Activated CD8-positive, alpha-beta memory T cell treated with anti-CD3 and anti-CD28 coated beads, Interleukin-2, amount 10 ng/mL, durations not matched to agents 7 days and 5 days (primary cell): Measurements from ENCODE around the gene SHISA7. TPM values are rescaled to one million over a fixed set of nuclear protein-coding genes. Genes with fewer than 3 reads are reported as not detected.
A peak's percentile ranks its signal among the peaks of the same experiment; 100 is the strongest.
"Not testable (repeated sequence)": the region's sequence is repeated elsewhere in the genome, so short reads cannot be mapped to it uniquely, and the experiment has no call there.

ENCODE experiments used
- ATAC-seq: fragments of 150-1000 bp; cut with Tn5 transposase; one replicate; pipeline ENCODE4 v1.10.0; 2021; ENCODE audit warnings: moderate library complexity
- CTCF ChIA-PET: fragments of 350-600 bp; sonication (Branson Sonifier 250); formaldehyde crosslinking; loops from one replicate; lab custom pipeline; 2021; ENCODE audit warnings: antibody characterized with exemption; lab: Charles Lee
- DNase-seq: peaks from one replicate; pipeline ENCODE4 v3.0.0-alpha.2; 2020
- H3K27ac Mint-ChIP-seq: one replicate; pipeline ENCODE4 v1.8.0; 2021; ENCODE audit warnings: mild to moderate bottlenecking, mixed read lengths
- H3K27me3 Mint-ChIP-seq: one replicate; pipeline ENCODE4 v1.8.0; 2021; ENCODE audit warnings: mixed read lengths
- H3K36me3 Mint-ChIP-seq: one replicate; pipeline ENCODE4 v1.8.0; 2021; ENCODE audit warnings: mild to moderate bottlenecking, mixed read lengths
- H3K4me1 Mint-ChIP-seq: one replicate; pipeline ENCODE4 v1.8.0; 2021; ENCODE audit warnings: mixed read lengths
- H3K4me3 Mint-ChIP-seq: one replicate; pipeline ENCODE4 v1.8.0; 2021; ENCODE audit warnings: mild to moderate bottlenecking, moderate library complexity, mixed read lengths
- H3K9me3 Mint-ChIP-seq: one replicate; pipeline ENCODE4 v1.8.0; 2022; ENCODE audit warnings: low read depth, mixed read lengths
- total RNA-seq, 2 experiments: library from RNA; stranded (reverse); gene quantifications; one replicate each; pipeline ENCODE4 v1.2.3, GENCODE V29; 2021

SHISA7 gene
- total RNA-seq, 2 experiments from 2014 or later = not detected

GRCh38 chr19:55453511-55454260, 10.6 kb upstream of the SHISA7 start:
- peaks cover 6% of the 10 kb centered on the region for H3K4me1 Mint-ChIP-seq
- DNase-seq (no peak), ATAC-seq (no peak)
- no peak overlapping the region for H3K4me3 Mint-ChIP-seq
- CTCF ChIA-PET = interaction anchor here (0.6 to 1.6 kb wide), 8 partner anchors 9 to 313 kb away, joined by 3 to 8 read pairs (median 4); no protein-coding TSS in a partner anchor
- peaks cover 4% of the 10 kb centered on the region for H3K36me3 Mint-ChIP-seq
- no peak overlapping the region for H3K27ac Mint-ChIP-seq
- H3K27me3 Mint-ChIP-seq = peaks cover 23% of the 10 kb centered on the region
- no peaks in the 10 kb centered on the region for H3K9me3 Mint-ChIP-seq

DNA sequence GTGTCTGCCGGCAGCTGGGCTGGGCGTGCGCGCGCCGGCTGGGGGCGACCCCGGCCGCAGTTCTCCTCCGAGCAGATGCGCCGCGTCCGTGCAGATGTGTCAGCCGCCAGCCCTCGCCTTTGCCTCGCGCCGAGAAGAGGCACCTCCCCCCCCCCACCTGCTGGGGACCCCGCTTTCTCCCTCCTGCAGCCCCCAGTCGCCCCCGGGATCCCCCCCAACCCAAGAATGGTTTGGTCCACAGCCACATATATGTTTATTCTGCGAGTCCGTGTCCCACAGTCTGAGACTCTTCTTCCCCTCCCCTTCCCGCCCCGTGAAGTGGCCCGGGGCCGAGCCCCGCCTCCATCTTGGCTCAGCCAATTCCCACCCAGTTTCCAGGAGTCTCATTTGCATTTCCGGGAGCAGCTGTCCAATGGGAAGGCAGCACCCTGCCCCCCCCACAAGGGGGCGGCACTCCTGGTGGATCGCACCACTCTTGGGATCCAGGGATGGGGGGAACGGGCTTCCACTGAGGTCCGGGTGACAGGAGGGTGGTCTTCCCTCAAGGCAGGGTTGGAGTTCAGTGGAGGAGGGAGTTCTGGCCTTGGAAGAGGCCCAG, 9.7 kb upstream of the SHISA7 start:
- H3K27me3 Mint-ChIP-seq = peaks cover 23% of the 10 kb centered on the region
- CTCF ChIA-PET = interaction anchor here (0.6 to 1.6 kb wide), 4 partner anchors 14 to 312 kb away, joined by 3 to 8 read pairs (median 6); no protein-coding TSS in a partner anchor
- H3K4me1 Mint-ChIP-seq = peaks cover 6% of the 10 kb centered on the region
- ATAC-seq = peak; percentile 53
- H3K9me3 Mint-ChIP-seq = no peaks in the 10 kb centered on the region
- no peak overlapping the region for H3K4me3 Mint-ChIP-seq
- peak; percentile 59 for DNase-seq
- H3K36me3 Mint-ChIP-seq = peaks cover 4% of the 10 kb centered on the region
- no peak overlapping the region for H3K27ac Mint-ChIP-seq

- Mint-ChIP-seq H3K27ac (no peak overlapping the region), H3K4me1 (peaks cover 6% of the 10 kb centered on the region), H3K9me3 (no peaks in the 10 kb centered on the region), H3K4me3 (no peak overlapping the region), H3K36me3 (peaks cover 4% of the 10 kb centered on the region), H3K27me3 (peaks cover 23% of the 10 kb centered on the region)
- CTCF ChIA-PET = interaction anchor here (0.8 kb wide), 1 partner anchor 15 kb away, joined by 3 read pairs; no protein-coding TSS in a partner anchor
- DNase-seq = no peak
- no peak for ATAC-seq
These were observed 9.1 kb upstream of the SHISA7 start for GRCh38 chr19:55451965-55452748.

DNA sequence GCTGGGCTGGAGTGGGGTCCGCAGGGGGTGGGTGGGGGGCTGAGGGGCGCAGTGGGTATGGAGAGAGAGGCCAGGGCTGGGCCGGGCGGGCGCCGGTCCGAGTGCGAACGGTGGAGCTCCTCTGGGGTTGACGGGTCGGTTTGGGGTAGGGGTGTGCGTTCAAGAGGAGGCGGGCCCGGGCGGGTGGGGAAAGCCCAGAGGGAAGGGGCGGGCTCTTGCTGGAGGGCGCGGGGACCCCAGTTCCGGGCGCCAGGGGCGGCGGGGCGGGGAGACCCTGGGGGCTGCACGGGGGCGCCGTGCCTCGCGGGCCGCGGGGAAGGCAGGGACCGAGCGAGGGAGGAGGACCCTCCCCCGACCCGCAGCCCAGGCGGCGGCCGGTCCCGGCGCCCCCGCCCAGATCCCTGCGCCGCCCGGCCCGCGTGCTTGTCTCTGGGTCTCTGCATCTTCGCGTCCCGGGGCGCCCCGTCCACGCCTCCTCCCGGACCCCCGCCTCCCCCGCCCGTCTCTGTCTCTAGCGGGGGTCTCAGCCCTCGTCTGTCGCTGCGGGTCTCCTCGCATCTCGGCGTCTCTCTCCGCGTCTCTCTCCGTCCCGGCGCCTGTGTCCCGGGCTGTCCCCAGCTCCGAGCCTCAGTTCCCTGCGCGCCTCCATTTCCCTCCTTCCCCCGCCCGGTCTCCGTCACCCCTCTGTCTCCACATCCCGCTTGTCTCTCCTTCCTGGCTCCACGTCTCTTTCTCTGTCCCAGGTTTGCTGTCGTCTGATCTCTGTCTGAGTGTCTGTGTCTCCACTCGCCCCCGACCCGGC, 8.3 kb upstream of the SHISA7 start:
- peaks cover 4% of the 10 kb centered on the region for H3K36me3 Mint-ChIP-seq

GRCh38 chr19:55449469-55449868, 6.4 kb upstream of the SHISA7 start:
- ATAC-seq (no peak), DNase-seq (no peak)
- Mint-ChIP-seq H3K9me3 (no peaks in the 10 kb centered on the region), H3K27me3 (peaks cover 37% of the 10 kb centered on the region), H3K36me3 (peaks cover 4% of the 10 kb centered on the region), H3K4me3 (no peak overlapping the region), H3K4me1 (peaks cover 6% of the 10 kb centered on the region), H3K27ac (no peak overlapping the region)
- CTCF ChIA-PET = interaction anchor here (0.7 kb wide), 1 partner anchor 272 kb away, joined by 3 read pairs; no protein-coding TSS in a partner anchor

More for the DNA sequence above, 8.3 kb upstream of the SHISA7 start:
- no peaks in the 10 kb centered on the region for H3K9me3 Mint-ChIP-seq
- no peak overlapping the region for H3K27ac Mint-ChIP-seq
- no peak overlapping the region for H3K4me3 Mint-ChIP-seq
- peaks cover 6% of the 10 kb centered on the region for H3K4me1 Mint-ChIP-seq
- DNase-seq (no peak), ATAC-seq (no peak)
- H3K27me3 Mint-ChIP-seq = peaks cover 23% of the 10 kb centered on the region
- CTCF ChIA-PET = interaction anchor here (0.8 kb wide), 1 partner anchor 15 kb away, joined by 3 read pairs; no protein-coding TSS in a partner anchor

- H3K36me3 Mint-ChIP-seq, H3K4me3 Mint-ChIP-seq, H3K9me3 Mint-ChIP-seq, ATAC-seq, H3K27ac Mint-ChIP-seq, DNase-seq, H3K4me1 Mint-ChIP-seq, CTCF ChIA-PET: not testable (repeated sequence)
- H3K27me3 Mint-ChIP-seq = peaks cover 45% of the 10 kb centered on the region
These were observed 5.0 kb upstream of the SHISA7 start for GRCh38 chr19:55448175-55448490.

DNA sequence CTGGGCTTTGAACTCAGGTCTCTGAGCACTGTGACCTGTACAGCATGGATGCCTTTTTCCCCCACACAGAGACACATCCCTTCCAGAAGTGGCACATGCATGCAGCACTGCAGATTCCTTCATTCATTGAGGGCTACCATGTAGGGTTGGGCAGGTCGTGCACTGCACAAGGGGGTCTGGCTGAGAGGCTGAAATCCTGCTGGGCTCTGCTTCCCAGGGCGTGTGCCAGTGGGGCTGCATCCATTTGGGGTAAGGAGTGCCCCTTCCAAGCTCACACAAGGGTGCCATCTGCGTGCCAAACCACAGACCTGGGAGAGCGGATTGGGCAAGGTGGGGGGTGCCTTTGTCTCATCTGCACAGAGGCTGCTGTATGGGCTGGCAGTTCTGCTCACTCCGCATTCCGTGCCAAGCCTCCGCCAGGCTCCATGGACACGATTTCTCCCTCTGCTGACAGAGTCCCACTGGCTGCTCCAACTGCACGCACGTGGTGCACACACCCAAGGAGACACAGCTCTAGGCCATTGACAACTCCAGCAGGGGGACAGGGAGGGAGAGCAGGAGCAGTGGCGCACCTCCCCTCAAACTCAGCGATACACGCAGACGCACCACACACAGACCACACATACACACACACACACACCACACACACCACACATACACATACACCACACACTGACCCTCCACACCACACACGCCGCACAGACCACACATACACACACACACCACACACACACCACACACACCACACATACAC, 4.5 kb upstream of the SHISA7 start:
- Mint-ChIP-seq H3K9me3 (no peaks in the 10 kb centered on the region), H3K27me3 (peaks cover 50% of the 10 kb centered on the region), H3K36me3 (no peaks in the 10 kb centered on the region), H3K4me3 (no peak overlapping the region), H3K27ac (no peak overlapping the region), H3K4me1 (peaks cover 2% of the 10 kb centered on the region)
- DNase-seq (no peak), ATAC-seq (peak; percentile 59)
- CTCF ChIA-PET = no interaction called here

DNA sequence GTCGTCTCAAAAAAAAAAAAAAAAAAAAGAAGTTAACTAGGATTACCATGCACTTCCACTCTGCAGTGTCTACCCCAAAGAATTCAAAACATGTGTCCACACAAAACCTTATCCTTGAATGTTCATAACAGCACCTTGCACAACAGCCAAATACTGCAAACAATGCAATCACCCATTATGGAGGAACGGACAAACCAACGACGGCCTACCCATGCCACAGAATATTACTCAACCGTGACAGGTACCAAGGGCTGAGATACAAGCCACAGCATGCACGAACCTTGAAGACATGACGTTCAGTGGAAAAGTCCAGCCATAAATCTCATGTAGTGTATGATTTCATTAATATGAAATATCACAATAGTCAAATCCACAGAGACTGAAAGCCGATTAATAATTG, 3.0 kb upstream of the SHISA7 start:
- H3K27ac Mint-ChIP-seq = no peak overlapping the region
- H3K4me1 Mint-ChIP-seq = peaks cover 9% of the 10 kb centered on the region
- no peaks in the 10 kb centered on the region for H3K9me3 Mint-ChIP-seq
- peaks cover 51% of the 10 kb centered on the region for H3K27me3 Mint-ChIP-seq
- CTCF ChIA-PET = no interaction called here
- no peak overlapping the region for H3K4me3 Mint-ChIP-seq
- DNase-seq (no peak), ATAC-seq (no peak)
- H3K36me3 Mint-ChIP-seq = no peaks in the 10 kb centered on the region

DNA sequence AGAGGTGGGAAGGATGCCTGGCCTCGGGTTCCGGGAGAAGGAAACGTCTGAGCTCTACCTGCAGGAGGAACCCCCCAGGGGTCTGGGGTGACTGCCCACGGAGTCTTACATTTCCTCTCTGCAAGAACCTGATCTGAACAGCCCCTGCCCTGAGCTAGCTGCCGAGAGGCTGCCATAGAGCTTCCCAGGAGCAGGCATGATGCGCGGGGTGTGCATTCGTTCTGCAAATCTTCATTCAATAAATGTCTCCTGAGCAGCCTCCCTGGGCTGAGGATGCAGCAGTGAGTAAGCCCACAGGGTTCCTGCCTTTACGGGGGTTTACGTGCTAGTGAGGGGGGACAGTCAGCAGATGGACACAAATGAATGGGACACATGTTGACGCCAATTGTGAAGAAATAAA, 1.5 kb upstream of the SHISA7 start:
- Mint-ChIP-seq H3K36me3 (no peaks in the 10 kb centered on the region), H3K27me3 (peaks cover 51% of the 10 kb centered on the region), H3K4me3 (no peak overlapping the region), H3K9me3 (no peaks in the 10 kb centered on the region), H3K27ac (no peak overlapping the region), H3K4me1 (peaks cover 13% of the 10 kb centered on the region)
- CTCF ChIA-PET = interaction anchor here (1.0 kb wide), 1 partner anchor 9 kb away, joined by 3 read pairs; no protein-coding TSS in a partner anchor
- no peak for ATAC-seq
- DNase-seq = no peak

DNA sequence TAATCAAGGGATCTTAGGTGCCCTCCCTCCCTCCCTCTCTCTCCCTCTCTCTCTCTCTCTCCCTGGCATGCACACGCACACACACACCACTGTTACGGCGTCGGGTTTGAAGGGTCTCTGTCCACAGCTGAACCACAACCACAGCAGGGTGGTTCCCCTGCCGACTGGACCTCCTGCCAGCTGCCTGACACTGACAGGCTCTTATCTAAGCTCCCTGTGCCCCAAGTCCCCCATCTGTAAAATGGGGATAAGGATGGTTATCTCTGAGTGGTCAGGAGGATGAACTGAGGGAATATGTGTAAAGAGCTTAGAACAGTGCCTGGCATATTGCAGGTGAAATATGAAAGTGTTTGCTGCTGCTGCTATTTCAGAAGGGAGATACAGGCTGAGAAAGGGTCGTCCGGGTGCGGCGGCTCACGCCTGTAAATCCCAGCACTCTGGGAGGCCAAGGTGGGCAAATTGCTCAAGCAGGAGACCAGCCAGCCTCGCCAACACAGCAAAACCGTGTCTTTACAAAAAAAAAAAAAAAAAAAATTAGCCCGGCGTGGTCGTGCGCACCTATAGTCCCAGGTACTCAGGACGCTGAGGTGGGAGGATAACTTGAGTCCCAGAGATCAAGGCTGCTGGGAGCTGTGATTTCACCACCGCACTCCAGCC, 852 bp upstream of the SHISA7 start:
- Mint-ChIP-seq H3K4me3 (no peak overlapping the region), H3K36me3 (no peaks in the 10 kb centered on the region), H3K27ac (no peak overlapping the region), H3K9me3 (no peaks in the 10 kb centered on the region), H3K27me3 (peaks cover 58% of the 10 kb centered on the region), H3K4me1 (peaks cover 13% of the 10 kb centered on the region)
- CTCF ChIA-PET = interaction anchor here (1.0 kb wide), 1 partner anchor 10 kb away, joined by 3 read pairs; no protein-coding TSS in a partner anchor
- ATAC-seq = no peak
- DNase-seq = no peak

DNA sequence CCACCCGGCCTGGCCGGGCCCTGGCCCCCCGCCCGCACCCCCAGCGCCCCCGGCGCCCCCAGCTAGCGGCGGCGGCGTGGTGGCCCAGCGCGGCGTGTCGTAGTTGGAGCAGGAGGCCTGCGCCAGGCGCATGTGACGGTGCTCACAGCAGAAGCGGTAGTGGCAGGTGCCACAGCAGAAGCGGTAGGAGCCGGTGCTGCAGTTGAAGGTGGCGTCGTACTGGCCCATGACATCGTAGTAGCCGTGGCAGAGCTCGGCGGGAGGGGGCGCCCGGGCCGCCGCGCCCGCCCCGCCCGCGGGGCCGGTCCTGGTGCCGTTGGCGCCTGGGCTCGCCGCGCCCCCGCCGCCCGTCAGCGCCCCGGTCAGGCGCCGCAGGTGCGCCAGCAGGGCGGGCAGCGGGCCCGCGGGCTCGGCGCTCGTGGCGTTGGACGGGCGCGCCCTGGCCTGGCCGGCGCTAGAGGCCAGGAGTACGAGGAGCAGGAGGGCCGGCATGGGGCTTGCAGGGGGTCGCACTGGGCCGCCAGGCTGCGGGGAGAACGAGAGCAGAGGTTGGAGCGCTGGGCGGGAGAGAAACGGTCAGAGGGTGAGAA, 633 bp downstream of the SHISA7 start:
- Mint-ChIP-seq H3K36me3 (no peaks in the 10 kb centered on the region), H3K27ac (no peak overlapping the region), H3K27me3 (peaks cover 61% of the 10 kb centered on the region), H3K9me3 (no peaks in the 10 kb centered on the region), H3K4me1 (peaks cover 13% of the 10 kb centered on the region), H3K4me3 (no peak overlapping the region)
- CTCF ChIA-PET = no interaction called here
- ATAC-seq (no peak), DNase-seq (no peak)
